Fibroblast of skin of back (primary cell): ENCODE data around the gene ECHS1.
"Not testable (repeated sequence)": the region's sequence is repeated elsewhere in the genome, so short reads cannot be mapped to it uniquely, and the experiment has no call there.

Experiments used
- DNase-seq: peaks from one replicate; pipeline ENCODE4 v3.0.0-alpha.2; 2013

ECHS1 gene

GRCh38 chr10:133399123-133399601 lies 26.0 kb upstream of the ECHS1 start:
- no peak for DNase-seq

GRCh38 chr10:133397938-133398337 lies 24.8 kb upstream of the ECHS1 start:
- DNase-seq = no peak

- no peak for DNase-seq
Measured at GRCh38 chr10:133396035-133396624, 23.0 kb upstream of the ECHS1 start.

- no peak for DNase-seq
Measured at GRCh38 chr10:133394801-133395221, 21.7 kb upstream of the ECHS1 start.

- DNase-seq = peak; percentile 92
Measured at GRCh38 chr10:133394064-133394663, 21.0 kb upstream of the ECHS1 start, which contains the start of gene MTG1. Gene MTG1 (plus strand): TSS chr10:133394157. CDS start chr10:133394221, 64 bp downstream.

GRCh38 chr10:133393401-133394063 lies 20.4 kb upstream of the ECHS1 start:
- DNase-seq = no peak

GRCh38 chr10:133391761-133392518 lies 18.8 kb upstream of the ECHS1 start:
- no peak for DNase-seq

GRCh38 chr10:133391249-133391635 lies 18.1 kb upstream of the ECHS1 start:
- no peak for DNase-seq

GRCh38 chr10:133390597-133391248 lies 17.6 kb upstream of the ECHS1 start:
- DNase-seq = no peak

GRCh38 chr10:133388973-133389818 lies 16.0 kb upstream of the ECHS1 start:
- DNase-seq = no peak

GRCh38 chr10:133388236-133388972 lies 15.2 kb upstream of the ECHS1 start:
- no peak for DNase-seq

GRCh38 chr10:133386951-133387350 lies 13.8 kb upstream of the ECHS1 start:
- not testable (repeated sequence) for DNase-seq

GRCh38 chr10:133385214-133385613 lies 12.1 kb upstream of the ECHS1 start:
- no peak for DNase-seq

- DNase-seq = no peak
Measured at GRCh38 chr10:133384071-133384470, 10.9 kb upstream of the ECHS1 start.

- no peak for DNase-seq
Measured at GRCh38 chr10:133383551-133383950, 10.4 kb upstream of the ECHS1 start.

GRCh38 chr10:133381036-133381435 lies 7.9 kb upstream of the ECHS1 start:
- DNase-seq = no peak

- no peak for DNase-seq
Measured at GRCh38 chr10:133379801-133380666, 6.9 kb upstream of the ECHS1 start.

- peak; percentile 64 for DNase-seq
Measured at GRCh38 chr10:133379152-133379800, 6.1 kb upstream of the ECHS1 start, which contains the start of gene PAOX. Gene PAOX (plus strand): TSS chr10:133379262. CDS start chr10:133379317, 55 bp downstream.
